Stimulated activated CD4-positive, alpha-beta T cell treated with anti-CD3 and anti-CD28 coated beads, TNF-alpha, amount 100 ng/mL, for 48 hours (primary cell): ENCODE data around the gene ZNF534.
A peak's percentile ranks its signal among the peaks of the same experiment; 100 is the strongest.
"Not testable (repeated sequence)": the region's sequence is repeated elsewhere in the genome, so short reads cannot be mapped to it uniquely, and the experiment has no call there.

ENCODE experiments used
- DNase-seq, 3 donors: peaks; one replicate each; pipeline ENCODE4 v3.0.0-alpha.2; 2020; ENCODE audit warnings: low read depth in 3 of 3

Gene ZNF534

DNA sequence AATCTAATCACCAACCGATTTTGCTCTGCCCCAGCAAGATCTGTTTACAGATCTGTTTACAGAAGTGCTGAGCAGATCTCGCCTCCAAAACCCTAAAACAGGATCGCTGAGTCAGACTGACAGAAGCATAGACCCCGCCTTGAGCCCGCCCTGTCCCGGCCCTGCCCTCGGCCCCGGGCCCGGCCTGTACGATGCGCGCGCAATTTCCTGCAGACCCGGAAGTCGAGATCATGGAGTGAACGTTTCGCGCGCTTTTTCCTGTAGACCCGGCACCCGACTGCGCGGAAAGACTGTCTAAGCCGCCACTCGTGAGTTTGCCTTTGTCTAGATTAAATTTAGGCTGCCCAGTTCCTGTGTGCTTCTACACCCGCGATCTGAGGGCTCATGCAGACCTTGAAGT is at the start of gene ZNF534:
ZNF534 (plus strand) TSS at position 212 of the 400 bp plus-strand sequence. CDS start 2,327 bp downstream, outside the sequence.
- DNase-seq = no peak

- DNase-seq = no peak
These were observed 37.8 kb upstream of the ZNF534 start for GRCh38 chr19:52391135-52391534.

DNA sequence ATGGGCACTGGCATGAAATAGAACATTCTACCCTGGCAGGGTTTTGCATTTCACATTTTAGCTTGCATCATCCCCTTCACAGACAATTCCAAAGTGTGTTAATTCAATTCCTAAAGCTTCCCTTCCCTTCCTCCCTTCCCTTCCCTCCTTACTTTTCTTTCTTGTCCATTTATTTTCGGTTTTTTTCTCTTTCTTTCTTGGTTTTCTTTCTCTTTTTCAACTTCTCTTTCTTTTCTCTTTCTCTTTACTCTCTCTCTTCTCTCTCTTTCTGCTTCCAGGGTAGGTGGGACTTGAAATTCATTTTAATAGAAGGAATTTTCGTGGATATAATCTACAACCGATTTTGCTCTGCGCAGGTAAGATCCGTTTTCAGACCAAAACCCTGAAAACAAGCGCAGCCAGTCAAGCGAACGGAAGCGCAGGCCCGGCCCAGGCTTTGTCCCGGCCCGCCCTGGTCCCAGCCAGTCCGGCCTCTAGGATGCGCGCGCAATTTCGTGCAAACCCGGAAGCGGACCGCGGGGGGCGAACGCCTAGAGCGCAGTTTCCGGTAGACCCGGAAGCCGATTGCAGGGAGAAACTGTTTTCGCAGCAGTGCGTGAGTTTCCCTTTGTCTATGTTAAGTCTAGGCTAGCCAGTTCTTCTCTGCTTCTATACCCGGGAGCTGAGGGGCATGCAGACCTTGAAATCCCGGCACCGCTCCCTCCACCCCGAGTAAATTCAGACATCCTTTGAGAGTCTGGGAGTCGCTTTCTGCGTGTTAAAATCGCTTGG is 31.5 kb upstream of the ZNF534 start, which contains the start of gene ZNF528:
ZNF528 (plus strand) TSS at position 540 of the 771 bp plus-strand sequence. CDS start 4,165 bp downstream, outside the sequence.
- DNase-seq = peak; percentile 88 to 93 (median 89)

GRCh38 chr19:52398081-52398441 is 30.9 kb upstream of the ZNF534 start:
- DNase-seq = no peak

DNA sequence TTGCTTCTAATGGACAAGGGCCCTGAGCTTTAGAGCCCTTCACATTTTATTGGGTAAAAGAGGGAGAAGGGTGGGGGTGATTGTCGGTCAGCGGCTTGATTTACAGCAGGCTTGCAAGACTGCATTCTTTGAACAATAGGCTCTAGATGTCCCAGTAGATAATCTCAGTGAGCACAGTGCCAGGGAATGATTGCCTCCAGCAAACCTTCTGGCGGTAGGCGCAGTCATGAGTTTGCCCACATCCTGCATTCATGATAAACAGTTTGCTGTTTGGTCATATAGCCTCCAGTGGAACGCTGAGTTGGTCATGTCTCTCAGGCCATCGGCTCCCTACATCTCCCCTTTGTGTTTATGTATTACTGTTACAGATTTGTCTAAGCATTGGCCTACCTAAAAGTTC is 18.7 kb upstream of the ZNF534 start:
- DNase-seq = no peak

GRCh38 chr19:52415711-52416110 is 13.2 kb upstream of the ZNF534 start:
- DNase-seq = no peak

- no peak for DNase-seq
These were observed 13.2 kb downstream of the ZNF534 start for GRCh38 chr19:52442179-52442578.

DNA sequence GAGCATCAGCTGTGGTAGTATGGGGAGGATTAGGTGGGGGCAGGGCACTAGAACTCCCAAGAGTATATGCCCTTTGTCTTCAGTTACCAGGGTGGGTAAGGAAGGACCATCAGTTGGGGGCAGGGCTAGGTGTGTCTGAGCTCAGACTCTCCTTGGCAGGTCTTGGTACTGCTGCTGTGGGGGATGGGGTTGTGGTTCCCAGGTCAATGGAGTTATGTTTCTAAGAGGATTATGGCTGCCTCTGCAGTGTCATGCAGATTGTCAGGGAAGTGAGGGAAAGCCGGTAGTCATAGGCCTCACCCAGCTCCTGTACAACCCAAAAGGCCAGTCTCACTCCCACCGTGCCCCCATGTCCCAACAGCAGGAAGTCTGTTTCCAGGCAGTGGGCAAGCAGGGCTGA is 15.6 kb downstream of the ZNF534 start:
- no peak for DNase-seq

DNA sequence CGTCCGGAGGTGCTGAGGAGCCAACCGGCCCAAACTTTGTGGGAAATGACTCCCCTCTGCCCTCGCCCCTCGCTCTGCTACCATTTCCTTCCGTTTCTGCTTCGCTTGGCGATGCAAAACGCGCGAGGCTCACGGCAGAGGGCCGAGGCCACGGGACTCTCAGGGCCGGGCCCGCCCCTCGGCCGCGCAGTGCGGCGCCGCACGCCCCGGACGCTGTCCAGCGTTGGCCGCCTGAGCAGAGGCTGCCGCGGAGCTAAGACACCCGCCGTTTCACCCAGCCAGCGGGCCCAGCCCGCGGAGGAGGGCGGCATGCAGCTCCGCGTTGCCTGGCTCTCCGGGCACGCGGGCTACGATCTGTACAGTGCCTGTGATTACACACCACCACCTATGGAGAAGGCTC is 22.3 kb downstream of the ZNF534 start:
- DNase-seq = no peak

DNA sequence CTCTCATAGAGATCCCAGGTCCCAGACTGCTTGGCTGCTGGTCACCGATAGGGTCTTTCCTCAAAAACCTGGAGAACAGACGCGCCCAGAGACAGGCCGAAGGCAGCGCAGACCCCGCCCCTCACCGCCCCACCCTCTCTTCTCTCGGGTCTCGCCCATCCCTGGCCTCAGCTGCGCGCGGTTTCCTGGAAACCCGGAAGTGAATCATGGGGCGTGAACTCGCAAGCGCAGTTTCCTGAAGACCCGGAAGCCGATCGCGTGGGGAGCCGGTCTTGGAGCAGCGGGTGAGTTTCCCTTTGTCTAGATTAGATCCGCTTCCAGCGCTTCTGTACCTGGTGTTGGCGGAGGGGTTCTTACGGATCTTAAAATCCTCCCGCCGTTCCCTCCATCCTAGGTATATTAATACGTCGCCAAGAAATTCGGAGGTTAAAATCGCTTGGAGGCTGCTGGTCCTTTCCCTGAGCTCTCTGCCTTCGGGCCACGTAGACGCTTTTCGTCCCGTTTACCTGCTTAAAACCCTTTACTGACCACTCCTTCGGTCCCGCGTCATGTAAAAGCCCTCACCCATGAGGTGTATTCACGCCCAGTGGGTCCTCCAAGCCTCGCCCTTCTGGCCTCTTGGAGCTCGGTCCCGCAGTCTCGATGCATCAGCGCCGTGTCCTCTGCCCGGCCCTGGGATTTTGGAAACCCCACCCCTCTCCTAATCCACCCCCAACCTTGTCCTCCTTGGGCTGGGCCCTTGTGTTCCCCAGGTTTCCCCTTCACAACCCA is 24.6 kb downstream of the ZNF534 start, which contains the start of gene ZNF578:
ZNF578 (plus strand) TSS at position 230 of the 771 bp plus-strand sequence. CDS start 48,293 bp downstream, outside the sequence.
- peak; percentile 37 to 68 (median 56) for DNase-seq

DNA sequence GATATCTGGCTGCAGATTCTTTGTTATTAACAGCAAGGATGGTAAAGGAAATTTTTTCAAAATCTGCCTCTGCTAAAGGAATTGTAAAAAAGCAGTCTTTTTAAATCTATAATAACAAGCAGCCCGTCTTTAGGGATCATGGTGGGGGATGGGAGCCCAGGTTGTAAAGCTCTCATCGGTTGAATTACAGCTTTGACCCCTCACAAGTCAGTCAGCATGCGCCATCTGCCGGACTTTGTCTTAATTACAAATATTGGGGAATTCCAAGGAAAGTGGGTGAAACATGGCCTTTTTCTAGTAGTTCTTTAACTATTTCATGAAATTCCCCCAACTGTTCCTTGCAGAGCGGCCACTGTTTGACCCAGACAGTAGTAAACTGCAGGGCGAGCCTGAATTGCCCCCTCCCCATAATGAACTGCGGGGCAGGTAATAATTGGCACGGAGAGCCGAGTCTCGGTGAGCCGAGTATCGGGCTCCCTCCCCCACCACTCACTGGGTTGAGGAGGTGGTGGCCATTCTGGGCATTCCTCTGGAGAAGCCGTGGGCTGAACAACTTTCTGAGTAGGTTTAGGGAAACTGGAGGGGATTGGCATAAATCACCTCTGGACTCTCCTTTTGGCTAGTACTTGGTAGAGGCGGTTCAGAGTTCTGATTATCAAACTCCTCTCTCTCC is 36.0 kb downstream of the ZNF534 start:
- no peak for DNase-seq

- no peak for DNase-seq
These were observed 44.9 kb downstream of the ZNF534 start for GRCh38 chr19:52473655-52474350.

DNA sequence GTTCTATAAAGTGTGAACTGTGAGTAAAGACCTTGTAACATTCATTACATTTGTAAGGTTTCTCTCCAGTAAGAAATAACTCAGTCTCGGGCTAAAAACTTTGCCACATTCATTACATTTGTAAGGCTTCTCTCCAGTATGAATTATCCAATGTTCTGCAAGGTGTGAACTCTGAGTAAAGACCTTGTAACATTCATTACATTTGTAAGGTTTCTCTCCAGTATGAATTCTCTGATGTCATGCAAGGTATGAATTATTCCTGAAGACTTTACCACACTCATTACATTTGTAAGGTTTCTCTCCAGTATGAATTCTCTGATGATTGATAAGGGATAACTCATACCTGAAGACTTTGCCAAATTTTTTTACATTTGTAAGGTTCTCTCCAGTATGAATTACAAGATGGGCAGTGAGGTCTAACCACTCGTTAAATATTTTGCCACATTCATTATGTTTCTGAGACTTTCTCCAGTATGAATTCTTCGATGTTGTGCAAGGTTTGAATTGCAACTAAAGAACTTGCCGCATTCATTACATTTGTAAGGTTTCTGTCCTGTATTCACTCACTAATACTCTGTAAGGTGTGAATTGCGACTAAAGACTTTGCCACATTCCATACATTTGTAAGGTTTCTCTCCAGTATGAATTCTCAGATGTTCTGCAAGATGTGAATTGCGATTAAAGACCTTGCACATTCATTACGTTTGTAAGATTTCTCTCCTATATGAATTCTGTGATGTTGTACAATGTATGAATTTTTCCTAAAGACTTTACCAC is 45.6 kb downstream of the ZNF534 start:
- DNase-seq = no peak

- not testable (repeated sequence) for DNase-seq
These were observed 55.3 kb downstream of the ZNF534 start for GRCh38 chr19:52484111-52484743.

GRCh38 chr19:52485064-52485463 is 56.1 kb downstream of the ZNF534 start:
- not testable (repeated sequence) for DNase-seq

- not testable (repeated sequence) for DNase-seq
These were observed 56.8 kb downstream of the ZNF534 start for GRCh38 chr19:52485561-52486240.

DNA sequence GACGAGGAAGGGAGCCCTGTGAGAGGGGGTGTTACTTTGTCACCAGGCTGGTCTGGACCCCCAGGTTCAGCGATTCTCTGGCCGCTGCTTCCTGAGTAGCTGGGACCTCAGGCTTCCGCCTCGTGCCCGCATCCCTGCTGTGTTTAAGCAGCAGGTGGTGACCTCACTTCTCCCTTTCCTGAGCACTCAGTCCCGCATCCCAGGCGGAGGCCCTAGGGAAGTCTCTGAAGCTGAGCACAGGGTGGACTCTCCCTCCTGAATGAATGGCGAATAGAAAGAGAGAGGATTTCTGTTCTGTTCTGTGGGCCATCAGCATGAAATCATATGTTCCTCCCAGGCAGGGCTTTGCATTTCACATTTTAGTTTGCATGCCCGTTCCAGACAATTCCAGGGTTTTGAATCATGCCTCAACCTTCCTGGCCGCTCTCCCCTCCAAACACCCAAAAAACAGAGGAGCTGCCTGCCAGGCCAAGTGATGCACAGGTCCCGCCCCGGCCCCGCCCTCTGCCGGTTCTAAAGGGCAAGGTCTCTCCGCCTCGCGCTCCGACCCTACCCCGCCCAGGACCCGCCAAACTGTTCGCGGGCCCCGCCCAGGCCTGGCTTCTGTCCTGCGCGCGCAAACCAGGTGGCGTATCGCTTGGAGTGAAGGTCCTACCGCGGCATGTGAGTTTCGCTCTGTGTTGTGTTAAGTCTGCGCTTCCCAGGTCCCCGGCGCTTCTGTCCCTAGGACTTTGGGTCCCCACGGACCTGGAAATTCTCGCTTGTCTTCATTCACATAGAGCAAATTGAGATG is 63.4 kb downstream of the ZNF534 start:
- DNase-seq = no peak

- no peak for DNase-seq
These were observed 64.1 kb downstream of the ZNF534 start for GRCh38 chr19:52492994-52493470.

DNA sequence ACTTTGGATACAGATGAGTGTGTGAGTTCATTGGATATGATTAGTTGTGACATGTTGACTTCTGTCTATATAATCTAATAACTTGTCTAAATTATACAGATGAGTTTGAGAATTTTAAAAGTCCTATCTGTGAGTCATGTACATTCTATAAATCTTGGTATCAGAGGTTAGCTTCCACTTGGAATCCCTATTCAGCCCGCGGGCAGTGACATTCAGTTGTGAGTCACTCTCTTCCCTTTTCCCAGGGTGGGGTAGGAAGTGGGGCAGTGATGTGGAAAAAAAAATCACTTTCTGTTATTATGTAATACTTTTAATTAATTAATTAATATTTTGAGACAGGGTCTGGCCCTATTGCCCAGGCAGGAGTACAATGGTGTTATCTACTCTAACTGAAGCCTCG is 65.6 kb downstream of the ZNF534 start:
- DNase-seq = no peak
